ENCODE measurements around the gene MYLK. TPM values are rescaled to one million over a fixed set of nuclear protein-coding genes. Genes with fewer than 3 reads are reported as not detected.
A peak's percentile ranks its signal among the peaks of the same experiment; 100 is the strongest.
"Not testable (repeated sequence)": the region's sequence is repeated elsewhere in the genome, so short reads cannot be mapped to it uniquely, and the experiment has no call there.

MYLK gene
- total and polyA plus RNA-seq, 5 donors from 2014 or later: 0.07 to 2.9 (median 0.20) TPM; not detected in 1

- Histone ChIP-seq H3K36me3 (ENCODE audit: control insufficient read depth, insufficient read depth, low read length) (no peaks in the 10 kb centered on the region), H3K9me3 (ENCODE audit: control insufficient read depth in 2 of 2, low read length in 2 of 2) (no peaks in the 10 kb centered on the region), H3K4me1 (ENCODE audit: control insufficient read depth, insufficient read depth, low read length, poor library complexity, severe bottlenecking) (no peaks in the 10 kb centered on the region), H3K27ac (ENCODE audit: insufficient read depth, low read length, poor library complexity, severe bottlenecking) (no peak overlapping the region), H3K4me3 (ENCODE audit: low read depth, low read length) (no peak overlapping the region), H3K27me3 (ENCODE audit: control insufficient read depth, insufficient read depth, low read length) (no peaks in the 10 kb centered on the region)
- Mint-ChIP-seq H3K36me3 (no peaks in the 10 kb centered on the region), H3K4me3 (no peak overlapping the region), H3K9me3 (peaks cover 0 to 2% (median 0%) of the 10 kb centered on the region in 7 donors), H3K4me1 (no peaks in the 10 kb centered on the region), H3K27ac (no peak overlapping the region), H3K27me3 (peaks cover 5% of the 10 kb centered on the region)
- ATAC-seq (ENCODE audit: low read depth in 2 of 2) (no peak), DNase-seq (no peak)
Measured at GRCh38 chr3:123702720-123703119, 181.4 kb downstream of the MYLK start.

GRCh38 chr3:123702057-123702456 is 182.1 kb downstream of the MYLK start:
- H3K36me3 ChIP-seq (ENCODE audit: control insufficient read depth, insufficient read depth, low read length); H3K27ac ChIP-seq (ENCODE audit: insufficient read depth, low read length, poor library complexity, severe bottlenecking); H3K4me3 ChIP-seq (ENCODE audit: low read depth, low read length); H3K27me3 Mint-ChIP-seq; H3K27ac Mint-ChIP-seq; H3K36me3 Mint-ChIP-seq; H3K4me3 Mint-ChIP-seq; H3K9me3 Mint-ChIP-seq; H3K4me1 Mint-ChIP-seq; H3K4me1 ChIP-seq (ENCODE audit: control insufficient read depth, insufficient read depth, low read length, poor library complexity, severe bottlenecking); ATAC-seq (ENCODE audit: low read depth in 2 of 2); H3K27me3 ChIP-seq (ENCODE audit: control insufficient read depth, insufficient read depth, low read length); H3K9me3 ChIP-seq (ENCODE audit: control insufficient read depth in 2 of 2, low read length in 2 of 2): not testable (repeated sequence)
- peak in 1 of 3 donors; percentile 35 for DNase-seq

GRCh38 chr3:123700791-123701722 is 183.1 kb downstream of the MYLK start:
- Histone ChIP-seq H3K27ac (ENCODE audit: insufficient read depth, low read length, poor library complexity, severe bottlenecking) (no peak overlapping the region), H3K9me3 (ENCODE audit: control insufficient read depth in 2 of 2, low read length in 2 of 2) (no peaks in the 10 kb centered on the region), H3K4me3 (ENCODE audit: low read depth, low read length) (no peak overlapping the region), H3K27me3 (ENCODE audit: control insufficient read depth, insufficient read depth, low read length) (no peaks in the 10 kb centered on the region), H3K36me3 (ENCODE audit: control insufficient read depth, insufficient read depth, low read length) (no peaks in the 10 kb centered on the region), H3K4me1 (ENCODE audit: control insufficient read depth, insufficient read depth, low read length, poor library complexity, severe bottlenecking) (no peaks in the 10 kb centered on the region)
- Mint-ChIP-seq H3K27ac (no peak overlapping the region), H3K36me3 (no peaks in the 10 kb centered on the region), H3K4me3 (no peak overlapping the region), H3K4me1 (no peaks in the 10 kb centered on the region), H3K9me3 (peaks cover 0 to 2% (median 0%) of the 10 kb centered on the region in 7 donors), H3K27me3 (peaks cover 2% of the 10 kb centered on the region)
- no peak for DNase-seq
- ATAC-seq (ENCODE audit: low read depth in 2 of 2): no peak

- H3K9me3 ChIP-seq (ENCODE audit: control insufficient read depth in 2 of 2, low read length in 2 of 2): no peaks in the 10 kb centered on the region
- H3K4me1 ChIP-seq (ENCODE audit: control insufficient read depth, insufficient read depth, low read length, poor library complexity, severe bottlenecking): no peaks in the 10 kb centered on the region
- H3K4me1 Mint-ChIP-seq: no peaks in the 10 kb centered on the region
- H3K27me3 Mint-ChIP-seq: no peaks in the 10 kb centered on the region
- peaks cover 0 to 1% (median 0%) of the 10 kb centered on the region in 7 donors for H3K9me3 Mint-ChIP-seq
- no peak for DNase-seq
- H3K36me3 ChIP-seq (ENCODE audit: control insufficient read depth, insufficient read depth, low read length): no peaks in the 10 kb centered on the region
- H3K27me3 ChIP-seq (ENCODE audit: control insufficient read depth, insufficient read depth, low read length): no peaks in the 10 kb centered on the region
- H3K4me3 Mint-ChIP-seq: no peak overlapping the region
- H3K27ac ChIP-seq (ENCODE audit: insufficient read depth, low read length, poor library complexity, severe bottlenecking): no peak overlapping the region
- no peaks in the 10 kb centered on the region for H3K36me3 Mint-ChIP-seq
- ATAC-seq (ENCODE audit: low read depth in 2 of 2): no peak
- no peak overlapping the region for H3K4me3 ChIP-seq (ENCODE audit: low read depth, low read length)
- H3K27ac Mint-ChIP-seq: no peak overlapping the region
Measured at GRCh38 chr3:123698813-123699212, 185.3 kb downstream of the MYLK start.

- no peaks in the 10 kb centered on the region for H3K27me3 Mint-ChIP-seq
- H3K9me3 Mint-ChIP-seq: peaks cover 0 to 1% (median 0%) of the 10 kb centered on the region in 7 donors
- H3K9me3 ChIP-seq (ENCODE audit: control insufficient read depth in 2 of 2, low read length in 2 of 2): no peaks in the 10 kb centered on the region
- H3K4me3 ChIP-seq (ENCODE audit: low read depth, low read length): no peak overlapping the region
- H3K4me3 Mint-ChIP-seq: no peak overlapping the region
- H3K36me3 ChIP-seq (ENCODE audit: control insufficient read depth, insufficient read depth, low read length): no peaks in the 10 kb centered on the region
- H3K27me3 ChIP-seq (ENCODE audit: control insufficient read depth, insufficient read depth, low read length): no peaks in the 10 kb centered on the region
- peak overlapping the region in 1 of 3 donors; percentile 22 for H3K27ac Mint-ChIP-seq
- H3K27ac ChIP-seq (ENCODE audit: insufficient read depth, low read length, poor library complexity, severe bottlenecking): no peak overlapping the region
- no peaks in the 10 kb centered on the region for H3K4me1 ChIP-seq (ENCODE audit: control insufficient read depth, insufficient read depth, low read length, poor library complexity, severe bottlenecking)
- DNase-seq (no peak), ATAC-seq (ENCODE audit: low read depth in 2 of 2) (no peak)
- no peaks in the 10 kb centered on the region for H3K4me1 Mint-ChIP-seq
- no peaks in the 10 kb centered on the region for H3K36me3 Mint-ChIP-seq
Measured at GRCh38 chr3:123696808-123697207, 187.3 kb downstream of the MYLK start.

- ATAC-seq (ENCODE audit: low read depth in 2 of 2) (no peak), DNase-seq (no peak)
- Histone ChIP-seq H3K36me3 (ENCODE audit: control insufficient read depth, insufficient read depth, low read length) (no peaks in the 10 kb centered on the region), H3K4me3 (ENCODE audit: low read depth, low read length) (no peak overlapping the region), H3K27me3 (ENCODE audit: control insufficient read depth, insufficient read depth, low read length) (no peaks in the 10 kb centered on the region), H3K27ac (ENCODE audit: insufficient read depth, low read length, poor library complexity, severe bottlenecking) (no peak overlapping the region), H3K4me1 (ENCODE audit: control insufficient read depth, insufficient read depth, low read length, poor library complexity, severe bottlenecking) (no peaks in the 10 kb centered on the region), H3K9me3 (ENCODE audit: control insufficient read depth in 2 of 2, low read length in 2 of 2) (no peaks in the 10 kb centered on the region)
- Mint-ChIP-seq H3K9me3 (peaks cover 0 to 1% (median 0%) of the 10 kb centered on the region in 7 donors), H3K36me3 (no peaks in the 10 kb centered on the region), H3K27ac (peak overlapping the region in 1 of 3 donors; percentile 38), H3K4me1 (no peaks in the 10 kb centered on the region), H3K27me3 (no peaks in the 10 kb centered on the region), H3K4me3 (no peak overlapping the region)
Measured at GRCh38 chr3:123695731-123696640, 188.1 kb downstream of the MYLK start.

GRCh38 chr3:123695152-123695551 is 189.0 kb downstream of the MYLK start:
- no peak overlapping the region for H3K4me3 ChIP-seq (ENCODE audit: low read depth, low read length)
- Mint-ChIP-seq H3K36me3 (no peaks in the 10 kb centered on the region), H3K4me1 (no peaks in the 10 kb centered on the region), H3K4me3 (no peak overlapping the region), H3K27me3 (peaks cover under 1% of the 10 kb centered on the region), H3K9me3 (no peaks in the 10 kb centered on the region), H3K27ac (no peak overlapping the region)
- no peak overlapping the region for H3K27ac ChIP-seq (ENCODE audit: insufficient read depth, low read length, poor library complexity, severe bottlenecking)
- H3K36me3 ChIP-seq (ENCODE audit: control insufficient read depth, insufficient read depth, low read length): no peaks in the 10 kb centered on the region
- ATAC-seq (ENCODE audit: low read depth in 2 of 2) (no peak), DNase-seq (no peak)
- no peaks in the 10 kb centered on the region for H3K9me3 ChIP-seq (ENCODE audit: control insufficient read depth in 2 of 2, low read length in 2 of 2)
- no peaks in the 10 kb centered on the region for H3K4me1 ChIP-seq (ENCODE audit: control insufficient read depth, insufficient read depth, low read length, poor library complexity, severe bottlenecking)
- H3K27me3 ChIP-seq (ENCODE audit: control insufficient read depth, insufficient read depth, low read length): no peaks in the 10 kb centered on the region
